ENCODE results near the gene CNOT6. TPM values are rescaled to one million over a fixed set of nuclear protein-coding genes. Genes with fewer than 3 reads are reported as not detected.

CNOT6 gene
- total RNA-seq, 4 donors from 2014 or later = 14.0 to 21.0 (median 17.2) TPM

- TF ChIP-seq POLR2A (IDR thresholded peaks at IDR 0.05) (no peak), CTCF (IDR thresholded peaks at IDR 0.05) (no peak)
- DNase-seq = peak; percentile 80 to 84
Measured at GRCh38 chr5:180603076-180603594, 109.0 kb downstream of the CNOT6 start.

GRCh38 chr5:180604271-180604670 lies 110.1 kb downstream of the CNOT6 start:
- no peak overlapping the region for H3K27ac ChIP-seq
- no peak for TF ChIP-seq CTCF (IDR thresholded peaks at IDR 0.05)
- TF ChIP-seq POLR2A (IDR thresholded peaks at IDR 0.05) = no peak
- intact Hi-C loops (cut with DNase I) = no loop called here
- H3K36me3 ChIP-seq = no peaks in the 10 kb centered on the region
- WGBS, 2 donors = 89 to 94% methylated on average over 13 of the region's 13 CpGs
- H3K9me3 ChIP-seq = no peaks in the 10 kb centered on the region
- peaks cover 2 to 20% of the 10 kb centered on the region in 2 donors for H3K4me1 ChIP-seq
- no peak overlapping the region for H3K4me3 ChIP-seq (replicated peaks in 1 of 3)
- no peak for DNase-seq
- H3K27me3 ChIP-seq = no peaks in the 10 kb centered on the region

More at GRCh38 chr5:180603076-180603594, 109.0 kb downstream of the CNOT6 start:
- 45 to 70% methylated on average over 7 to 18 of the region's 19 CpGs for WGBS, 2 donors
- intact Hi-C loops (cut with DNase I) = no loop called here
- peaks cover 2 to 13% of the 10 kb centered on the region in 2 donors for H3K4me1 ChIP-seq
- no peak overlapping the region for H3K4me3 ChIP-seq (replicated peaks in 1 of 3)
- H3K27ac ChIP-seq = no peak overlapping the region
- H3K9me3 ChIP-seq = no peaks in the 10 kb centered on the region
- no peaks in the 10 kb centered on the region for H3K27me3 ChIP-seq
- no peaks in the 10 kb centered on the region for H3K36me3 ChIP-seq

- Histone ChIP-seq H3K36me3 (no peaks in the 10 kb centered on the region), H3K4me1 (peaks cover 2 to 20% of the 10 kb centered on the region in 2 donors), H3K4me3 (replicated peaks in 1 of 3) (no peak overlapping the region), H3K27me3 (no peaks in the 10 kb centered on the region), H3K9me3 (no peaks in the 10 kb centered on the region), H3K27ac (no peak overlapping the region)
- no peak for TF ChIP-seq POLR2A (IDR thresholded peaks at IDR 0.05)
- TF ChIP-seq CTCF (IDR thresholded peaks at IDR 0.05) = peak; percentile 46 to 66 (median 52)
- intact Hi-C loops (cut with DNase I) = no loop called here
- 63 to 70% methylated on average over 11 of the region's 11 CpGs for WGBS, 2 donors
- DNase-seq = peak; percentile 59 to 62
Measured at GRCh38 chr5:180605554-180606214, 111.5 kb downstream of the CNOT6 start.

GRCh38 chr5:180606215-180606785 lies 112.1 kb downstream of the CNOT6 start:
- no peak overlapping the region for H3K4me3 ChIP-seq (replicated peaks in 1 of 3)
- no peak for TF ChIP-seq CTCF (IDR thresholded peaks at IDR 0.05)
- no peak for TF ChIP-seq POLR2A (IDR thresholded peaks at IDR 0.05)
- no peaks in the 10 kb centered on the region for H3K36me3 ChIP-seq
- intact Hi-C loops (cut with DNase I) = no loop called here
- H3K4me1 ChIP-seq = peaks cover 2 to 20% of the 10 kb centered on the region in 2 donors
- no peaks in the 10 kb centered on the region for H3K27me3 ChIP-seq
- WGBS, 2 donors = 84 to 89% methylated on average over 21 of the region's 21 CpGs
- DNase-seq = no peak
- no peaks in the 10 kb centered on the region for H3K9me3 ChIP-seq
- H3K27ac ChIP-seq = no peak overlapping the region

Data from thyroid gland (tissue), 4 donors.